Kidney capillary endothelial cell (primary cell): ENCODE data around the gene ZNF100.
"Not testable (repeated sequence)": the region's sequence is repeated elsewhere in the genome, so short reads cannot be mapped to it uniquely, and the experiment has no call there.

Experiments
- DNase-seq: peaks from one replicate; pipeline ENCODE4 v3.0.0-alpha.2; 2018; ENCODE audit warnings: low spot score

The ZNF100 gene

GRCh38 chr19:21704320-21704719 is 63.1 kb downstream of the ZNF100 start:
- no peak for DNase-seq

GRCh38 chr19:21699197-21699596 is 68.2 kb downstream of the ZNF100 start:
- no peak for DNase-seq

GRCh38 chr19:21698215-21698614 is 69.2 kb downstream of the ZNF100 start:
- DNase-seq: peak; percentile 0

DNA sequence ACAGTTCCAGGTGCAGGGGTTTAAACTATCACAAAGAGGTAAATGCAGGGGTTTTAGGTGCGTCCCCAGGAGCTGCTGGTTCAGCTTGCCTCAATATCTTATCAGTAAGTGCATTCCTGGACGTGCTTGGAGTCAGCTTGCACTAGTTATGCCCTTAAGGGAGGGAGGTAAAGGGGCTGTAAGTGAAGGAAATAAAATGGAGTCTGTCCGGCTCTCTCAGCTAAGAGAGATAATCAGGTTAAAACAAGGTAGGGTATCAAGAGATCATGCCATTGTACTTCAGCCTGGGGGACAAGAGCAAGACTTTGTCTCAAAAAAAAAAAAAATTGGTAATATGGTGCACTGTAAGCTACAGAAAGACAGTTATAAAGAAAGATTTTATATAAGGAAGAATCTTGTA is 69.7 kb downstream of the ZNF100 start:
- no peak for DNase-seq

GRCh38 chr19:21694171-21694906 is 73.0 kb downstream of the ZNF100 start:
- no peak for DNase-seq

- no peak for DNase-seq
These were observed 74.0 kb downstream of the ZNF100 start for GRCh38 chr19:21693399-21693798.

GRCh38 chr19:21691661-21692060 is 75.7 kb downstream of the ZNF100 start:
- DNase-seq: no peak

GRCh38 chr19:21688464-21688863 is 78.9 kb downstream of the ZNF100 start:
- no peak for DNase-seq

GRCh38 chr19:21680671-21681070 is 86.7 kb downstream of the ZNF100 start:
- no peak for DNase-seq

GRCh38 chr19:21680026-21680425 is 87.4 kb downstream of the ZNF100 start:
- DNase-seq: no peak

DNA sequence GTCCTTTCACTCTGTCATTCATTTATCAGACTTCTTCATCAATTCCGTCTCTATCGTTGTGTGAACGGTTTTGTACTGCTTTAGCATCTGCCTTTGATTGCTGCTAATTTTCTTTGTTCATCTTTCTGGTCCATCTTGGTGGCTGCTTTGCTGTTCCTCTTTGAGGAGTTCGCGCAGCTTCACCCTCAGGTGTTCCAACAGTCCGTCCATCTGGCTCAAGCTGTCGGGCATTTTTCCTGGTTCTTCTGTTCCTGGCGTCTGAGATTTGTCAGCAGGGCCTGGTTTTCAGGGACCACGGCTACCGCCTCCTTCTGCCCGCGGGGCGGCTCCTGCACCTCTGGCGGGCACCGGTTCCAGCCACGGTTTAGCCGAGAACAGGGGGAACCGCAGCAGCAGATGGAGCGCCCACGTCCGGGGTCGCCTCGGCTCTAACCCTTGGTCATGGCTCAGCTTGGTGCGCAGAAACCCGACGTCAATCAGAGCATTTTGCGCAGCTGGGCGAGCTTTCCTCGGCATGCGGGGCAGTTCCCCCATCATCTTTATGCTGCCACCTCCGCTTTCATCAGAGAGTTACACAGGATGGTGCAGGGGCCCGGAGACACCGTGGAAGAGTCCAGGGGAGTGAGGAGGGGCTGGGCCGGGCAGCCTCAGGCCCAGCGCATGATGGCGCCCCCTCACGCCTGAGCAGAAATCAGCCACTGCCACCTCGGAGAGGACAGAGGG is 89.5 kb downstream of the ZNF100 start:
- no peak for DNase-seq

DNA sequence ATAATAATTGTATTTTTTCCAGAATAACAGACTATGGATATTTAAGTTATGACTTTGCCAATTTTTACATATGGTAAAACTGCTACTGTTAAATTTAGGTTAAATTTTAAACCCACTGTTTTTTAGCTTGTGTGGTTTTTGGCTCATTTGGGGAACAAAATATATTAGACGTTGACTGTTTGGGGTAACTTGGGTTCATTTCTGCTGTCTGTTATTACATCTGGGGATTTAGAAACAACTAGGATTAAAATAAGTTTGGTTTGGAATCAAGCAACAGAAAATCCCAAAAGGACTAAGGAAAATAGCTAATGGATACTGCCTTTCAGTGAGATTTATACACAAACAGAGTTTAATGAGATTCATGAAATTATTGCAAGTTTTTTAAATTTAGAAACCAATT is 92.9 kb downstream of the ZNF100 start:
- DNase-seq: no peak

GRCh38 chr19:21673479-21673878 is 93.9 kb downstream of the ZNF100 start:
- not testable (repeated sequence) for DNase-seq
